GM19452 (cell line): Measurements from ENCODE around the gene DLG2.

Experiments used
- ATAC-seq: cut with Tn5 transposase; IDR thresholded peaks from one replicate; pipeline ENCODE4 v1.9.1; 2021; ENCODE audit not compliant: unreplicated experiment

The DLG2 gene

GRCh38 chr11:85572056-85572455, 55.1 kb downstream of the DLG2 start:
- ATAC-seq: no peak

DNA sequence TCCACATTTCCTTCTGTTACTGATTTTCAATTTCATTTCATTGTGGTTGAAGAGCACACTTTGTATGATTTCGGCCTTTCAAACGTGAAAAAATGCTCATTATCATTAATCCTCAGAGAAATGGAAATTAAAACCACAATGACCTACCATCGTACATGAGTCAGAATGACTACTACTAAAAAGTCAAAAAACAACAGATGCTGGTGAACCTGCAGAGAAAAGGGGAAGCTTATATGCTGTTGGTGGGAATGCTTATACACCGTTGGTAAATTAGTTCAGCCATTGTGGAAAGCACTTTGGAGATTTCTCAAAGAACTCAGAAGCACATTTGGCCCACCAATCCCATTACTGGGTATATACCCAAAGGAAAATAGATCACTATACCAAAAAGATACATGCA, 57.6 kb downstream of the DLG2 start:
- ATAC-seq: no peak

- no peak for ATAC-seq
Observed at GRCh38 chr11:85558411-85558810, 68.7 kb downstream of the DLG2 start.

DNA sequence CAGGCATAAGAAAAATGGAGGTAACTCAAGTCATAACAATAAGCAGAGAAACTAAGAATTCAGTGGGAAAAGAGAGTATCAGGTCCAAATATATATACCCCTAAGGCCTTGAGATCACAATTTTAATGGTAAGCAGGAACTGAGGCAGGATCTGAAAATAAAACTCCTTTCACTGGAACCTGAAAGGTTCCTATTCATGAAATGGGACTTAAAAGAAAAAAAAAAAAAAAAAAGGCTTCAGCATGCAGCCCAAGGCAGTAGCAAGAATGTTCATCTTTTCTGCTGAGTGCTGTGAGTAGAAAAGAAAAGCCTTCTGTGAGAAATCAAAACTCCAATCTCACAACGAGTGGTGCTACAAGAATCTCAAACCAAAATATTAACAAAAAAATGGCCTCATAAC, 75.3 kb downstream of the DLG2 start:
- ATAC-seq: no peak

DNA sequence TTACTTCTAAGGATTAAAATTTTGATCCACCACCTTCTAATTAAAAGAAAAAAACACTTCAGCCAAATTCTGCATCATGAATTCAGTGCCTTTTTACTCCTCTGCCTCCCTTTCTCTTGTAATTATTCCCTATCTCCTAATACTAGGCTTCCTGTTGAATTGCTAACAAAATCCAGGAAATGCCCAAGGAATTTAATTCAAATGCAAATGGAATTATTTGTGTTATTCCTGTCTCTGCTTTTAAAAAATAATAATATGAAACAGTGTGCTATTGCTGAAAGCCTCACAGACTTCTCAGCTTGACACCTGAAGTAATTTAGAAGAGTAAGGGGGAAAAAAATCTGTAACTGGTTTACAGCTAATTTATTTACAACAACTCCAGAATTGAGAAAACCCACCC, 85.5 kb downstream of the DLG2 start:
- ATAC-seq: no peak

DNA sequence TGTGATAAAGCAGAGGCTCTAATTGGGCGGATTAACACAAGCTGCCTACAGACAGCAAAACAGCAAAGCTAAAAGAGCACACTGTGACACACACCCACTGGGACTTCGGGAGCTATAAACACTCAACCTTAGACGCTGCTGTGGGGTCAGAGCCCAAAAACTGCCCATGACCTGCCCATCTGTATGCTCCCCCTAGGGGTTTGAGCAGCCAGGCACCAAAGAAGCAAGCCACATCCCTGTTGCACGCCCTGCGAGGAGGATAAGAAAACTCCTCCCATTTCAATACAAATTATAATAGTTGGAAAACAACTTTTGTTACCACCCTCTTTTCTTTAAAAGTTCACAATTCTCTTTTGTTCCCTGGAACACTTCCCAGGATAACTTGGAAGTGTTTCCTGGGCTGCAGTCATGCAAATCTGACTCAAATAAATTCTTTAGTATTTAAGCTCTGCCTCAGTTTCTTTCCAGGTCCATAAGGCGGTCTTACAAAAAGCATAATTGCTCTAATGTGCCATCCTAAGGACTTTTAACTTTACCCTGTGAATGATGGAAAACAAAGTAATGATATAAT, 86.4 kb downstream of the DLG2 start:
- ATAC-seq: no peak

GRCh38 chr11:85540181-85540580, 87.0 kb downstream of the DLG2 start:
- no peak for ATAC-seq

DNA sequence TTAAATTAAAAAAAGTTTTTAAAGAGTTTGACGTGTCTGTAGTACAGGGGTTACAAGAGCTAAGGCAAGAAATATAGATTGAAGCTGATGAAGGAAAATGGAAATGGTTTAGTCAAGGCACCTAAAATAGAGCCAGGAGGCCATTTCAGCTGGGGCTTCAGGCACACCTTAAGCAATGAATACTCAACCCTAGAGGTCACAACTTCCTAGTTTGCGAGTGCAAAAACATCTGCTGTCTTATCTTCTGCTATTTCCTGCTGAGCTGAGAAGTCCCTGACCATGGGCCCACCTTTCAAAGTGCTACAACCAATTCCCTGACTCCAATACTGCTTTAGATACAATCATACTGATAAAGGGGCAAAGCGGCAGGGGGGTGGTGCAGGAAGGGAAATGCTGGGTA, 87.4 kb downstream of the DLG2 start:
- ATAC-seq: no peak

- no peak for ATAC-seq
Observed at GRCh38 chr11:85539029-85539689, 88.0 kb downstream of the DLG2 start.

DNA sequence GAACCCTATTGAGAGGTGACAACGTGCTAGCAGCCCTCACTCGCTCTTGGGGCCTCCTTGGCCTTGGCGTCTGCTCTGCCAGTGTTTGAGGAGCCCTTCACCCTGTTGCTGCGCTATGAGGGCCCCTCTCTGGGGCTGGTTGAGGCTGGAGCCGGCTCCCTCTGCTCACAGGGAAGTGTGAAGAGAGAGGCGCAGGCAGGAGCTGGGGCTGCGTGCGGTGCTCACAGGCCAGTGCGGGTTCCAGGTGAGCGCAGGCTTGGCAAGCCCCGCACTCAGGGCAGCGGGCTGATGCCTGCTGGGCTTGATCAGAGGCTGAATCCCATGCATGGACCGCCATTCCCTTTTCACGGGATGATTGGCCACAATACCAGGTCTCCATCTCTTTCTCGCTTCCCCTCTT, 90.7 kb downstream of the DLG2 start:
- no peak for ATAC-seq

DNA sequence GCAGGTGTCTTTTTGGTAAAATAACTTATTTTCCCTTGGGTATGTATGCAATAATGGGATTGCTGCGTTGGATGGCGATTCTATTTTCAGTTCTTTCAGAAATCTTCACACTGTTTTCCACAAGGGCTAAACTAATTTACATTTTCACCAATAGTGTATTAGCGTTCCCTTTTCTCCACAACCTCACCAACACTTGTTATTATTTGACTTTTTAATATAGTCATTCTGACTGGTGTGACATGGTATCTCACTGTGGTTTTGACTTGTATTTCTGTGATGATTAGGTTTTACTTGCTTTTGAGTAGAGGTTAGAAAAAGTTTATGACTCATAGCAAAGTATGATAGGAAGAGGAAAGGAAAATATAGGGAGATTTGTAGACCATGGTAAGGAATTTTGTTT, 92.3 kb downstream of the DLG2 start:
- no peak for ATAC-seq

DNA sequence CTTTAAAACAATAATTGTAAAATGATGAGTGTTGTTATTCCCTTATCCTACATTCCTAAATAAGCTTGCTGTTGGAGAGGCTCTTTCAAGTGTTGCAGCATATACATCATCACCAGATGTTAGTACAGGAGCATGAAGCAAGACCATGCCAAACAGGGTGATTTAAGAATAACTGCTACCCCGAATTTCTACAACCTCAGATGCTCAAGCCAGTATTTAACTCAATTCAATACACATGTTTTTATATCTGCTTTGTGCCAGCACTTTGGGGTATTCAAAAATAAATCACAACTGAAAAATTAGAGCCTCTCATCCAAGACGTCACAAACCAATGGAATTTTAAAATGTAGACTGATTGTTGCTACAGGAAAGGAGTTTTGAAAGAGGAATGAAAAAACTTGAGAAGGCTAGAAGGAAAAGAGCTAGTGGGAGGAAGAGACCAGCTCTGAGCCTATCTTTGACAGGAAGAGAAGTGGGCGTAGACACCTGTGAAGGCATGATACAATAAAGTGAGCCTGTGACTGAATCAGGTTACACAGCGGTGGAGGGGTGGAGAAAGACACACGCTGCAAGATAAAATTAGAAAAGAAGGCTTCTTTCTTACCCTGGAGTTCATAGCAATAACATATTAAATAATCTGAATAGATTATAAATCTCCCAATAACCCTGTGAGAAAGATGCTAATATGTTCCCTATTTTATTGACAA, 95.8 kb downstream of the DLG2 start:
- no peak for ATAC-seq

- ATAC-seq: no peak
Observed at GRCh38 chr11:85530634-85531033, 96.5 kb downstream of the DLG2 start.

GRCh38 chr11:85526564-85526963, 100.6 kb downstream of the DLG2 start:
- ATAC-seq: no peak

GRCh38 chr11:85525686-85526085, 101.5 kb downstream of the DLG2 start:
- no peak for ATAC-seq

DNA sequence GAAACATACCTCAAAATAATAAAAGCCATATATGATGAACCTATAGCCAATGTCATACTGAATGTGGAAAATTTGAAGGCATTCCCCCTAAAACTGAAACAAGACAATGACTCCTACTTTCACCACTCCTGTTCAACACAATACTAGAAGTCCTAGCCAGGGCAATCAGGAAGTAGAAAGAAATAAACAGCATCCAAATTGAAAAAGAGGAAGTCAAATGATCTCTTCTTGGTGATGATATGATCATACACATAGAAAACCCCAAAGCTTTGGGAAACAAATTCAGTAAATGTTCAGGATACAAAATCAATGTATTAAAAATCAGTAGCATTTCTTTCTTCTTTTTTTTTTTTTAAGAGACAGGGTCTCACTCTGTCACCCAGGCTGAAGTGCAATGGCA, 109.9 kb downstream of the DLG2 start:
- ATAC-seq: no peak

DNA sequence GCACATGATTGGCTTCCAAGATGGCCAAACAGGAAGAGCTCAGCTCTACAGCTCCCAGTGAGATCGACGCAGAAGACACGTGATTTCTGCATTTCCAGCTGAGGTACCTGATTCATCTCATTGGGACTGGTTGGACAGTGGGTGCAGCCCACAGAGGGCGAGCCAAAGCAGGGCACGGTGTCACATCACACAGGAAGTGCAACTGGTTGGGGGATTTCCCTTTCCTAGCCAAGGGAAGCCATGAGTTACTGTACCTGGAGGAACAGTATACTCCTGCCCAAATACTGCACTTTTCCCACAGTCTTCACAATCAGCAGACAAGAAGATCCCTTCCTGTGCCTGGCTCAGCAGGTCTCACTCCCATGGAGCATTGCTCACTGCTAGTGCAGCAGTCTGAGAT, 131.2 kb downstream of the DLG2 start:
- no peak for ATAC-seq

DNA sequence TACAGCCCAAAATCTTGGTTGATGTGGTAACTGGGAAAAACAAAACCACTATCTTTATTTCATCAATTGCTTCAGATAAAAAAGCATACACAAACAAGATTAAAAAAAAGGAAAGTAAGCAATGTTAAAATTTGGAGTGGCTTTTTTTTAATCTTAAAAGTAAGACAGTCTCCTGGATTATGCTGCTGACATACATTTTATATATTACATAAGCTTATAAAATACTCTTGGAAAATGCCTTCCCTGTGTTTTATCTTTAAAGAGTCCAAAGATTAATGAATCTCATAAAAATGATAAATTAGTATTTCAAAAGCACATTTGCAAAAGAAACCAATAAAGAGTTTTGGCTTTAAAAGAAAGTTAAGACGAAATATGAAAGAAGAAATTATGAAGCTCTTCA, 132.7 kb downstream of the DLG2 start:
- ATAC-seq: no peak

DNA sequence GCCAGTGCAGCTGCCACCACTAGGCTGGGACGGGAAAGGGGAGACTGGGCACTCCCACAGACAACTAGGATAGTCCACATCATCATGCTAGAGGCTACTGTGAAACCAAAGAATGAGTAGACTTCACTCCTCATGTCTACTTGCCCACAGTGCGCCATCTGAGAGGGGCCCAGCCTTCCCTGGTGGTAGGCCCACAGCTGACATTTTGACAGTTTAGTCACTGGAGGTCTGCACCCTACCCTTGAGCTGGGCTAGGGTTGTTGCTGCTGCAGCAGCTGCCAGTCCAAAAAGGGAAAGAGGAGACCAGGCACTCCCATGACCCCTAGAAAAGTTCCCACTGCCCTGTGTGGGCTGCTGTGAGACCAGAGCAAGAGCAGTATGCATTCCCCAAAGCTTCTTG, 141.2 kb downstream of the DLG2 start:
- ATAC-seq: no peak

GRCh38 chr11:85483861-85484260, 143.3 kb downstream of the DLG2 start:
- no peak for ATAC-seq

DNA sequence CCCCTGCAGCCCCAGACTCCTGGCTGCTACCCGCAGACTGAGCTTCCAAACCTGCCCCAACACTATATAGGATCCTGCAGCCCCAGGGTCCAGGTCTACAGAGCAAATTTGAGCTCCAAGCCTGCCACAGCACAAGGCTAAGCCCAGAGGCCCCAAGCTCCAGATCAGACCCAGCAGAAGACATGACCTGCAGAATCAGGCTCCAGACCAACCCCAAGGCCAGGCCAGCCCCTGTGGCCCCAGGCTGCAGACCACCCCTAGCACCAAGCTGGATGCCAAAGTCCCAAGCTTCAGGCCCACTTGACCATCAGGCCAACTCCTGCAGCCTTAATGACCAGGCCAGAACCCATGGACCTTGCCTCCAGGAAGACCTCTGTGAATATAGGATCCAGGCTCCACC, 145.3 kb downstream of the DLG2 start:
- no peak for ATAC-seq

DNA sequence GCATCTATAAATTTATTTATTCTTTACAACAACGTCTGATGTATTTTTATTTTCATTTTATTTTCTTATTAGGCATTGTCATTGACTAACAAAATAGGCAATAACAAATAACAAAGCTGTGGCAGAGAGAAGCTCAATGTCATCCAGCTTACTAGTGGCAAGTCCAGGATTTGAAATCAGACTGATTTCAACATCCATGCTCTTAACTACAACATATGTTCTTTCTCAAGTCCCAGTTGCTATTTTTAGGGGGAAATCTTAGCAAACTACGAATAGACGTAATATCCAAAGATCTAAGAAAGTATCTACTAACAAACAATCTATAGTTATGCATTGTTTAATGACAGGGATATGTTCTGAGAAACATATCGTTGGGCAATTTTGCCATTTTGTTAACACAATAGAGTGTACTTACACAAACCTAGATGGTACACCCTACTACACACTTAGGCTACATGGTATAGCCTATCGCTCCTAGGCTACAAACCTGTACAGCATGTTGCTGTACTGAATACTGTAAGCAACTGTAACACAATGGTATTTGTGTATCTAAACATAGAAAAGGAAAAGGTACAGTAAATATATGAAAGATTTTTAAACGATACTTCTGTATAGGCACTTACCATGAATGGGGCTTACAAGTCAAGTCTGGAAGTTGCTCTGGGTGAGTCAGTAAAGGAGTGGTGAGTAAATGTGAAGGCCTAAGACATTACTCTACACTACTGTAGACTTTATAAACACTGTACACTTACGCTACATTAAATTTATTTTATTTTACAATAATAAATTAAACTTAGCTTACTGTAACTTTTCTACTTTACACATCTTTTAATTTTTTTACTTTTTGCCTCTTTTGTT, 151.3 kb downstream of the DLG2 start:
- ATAC-seq: no peak
